Measurements from ENCODE around the gene FMO2.
A peak's percentile ranks its signal among the peaks of the same experiment; 100 is the strongest.

The FMO2 gene

DNA sequence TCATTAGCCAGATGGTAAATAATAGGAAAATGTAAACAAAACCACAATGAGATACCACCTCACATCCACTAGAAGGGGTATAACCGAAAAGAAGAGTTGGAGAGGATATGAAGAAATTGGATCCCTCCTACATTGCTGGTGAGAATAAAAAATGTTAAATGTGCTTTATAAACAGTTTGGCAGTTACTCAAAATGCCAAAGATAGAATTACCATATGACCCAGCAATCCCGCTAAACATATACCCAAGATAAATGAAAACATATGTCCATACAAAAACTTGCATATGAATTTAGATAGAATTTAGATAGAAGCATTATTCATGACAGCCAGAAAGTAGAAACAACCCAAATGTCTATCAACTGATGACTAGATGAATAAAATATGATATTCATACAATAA is 4.4 kb upstream of the FMO2 start:
- TF ChIP-seq TAF1 (IDR thresholded peaks at IDR 0.05; ENCODE audit: low read depth), result no peak

DNA sequence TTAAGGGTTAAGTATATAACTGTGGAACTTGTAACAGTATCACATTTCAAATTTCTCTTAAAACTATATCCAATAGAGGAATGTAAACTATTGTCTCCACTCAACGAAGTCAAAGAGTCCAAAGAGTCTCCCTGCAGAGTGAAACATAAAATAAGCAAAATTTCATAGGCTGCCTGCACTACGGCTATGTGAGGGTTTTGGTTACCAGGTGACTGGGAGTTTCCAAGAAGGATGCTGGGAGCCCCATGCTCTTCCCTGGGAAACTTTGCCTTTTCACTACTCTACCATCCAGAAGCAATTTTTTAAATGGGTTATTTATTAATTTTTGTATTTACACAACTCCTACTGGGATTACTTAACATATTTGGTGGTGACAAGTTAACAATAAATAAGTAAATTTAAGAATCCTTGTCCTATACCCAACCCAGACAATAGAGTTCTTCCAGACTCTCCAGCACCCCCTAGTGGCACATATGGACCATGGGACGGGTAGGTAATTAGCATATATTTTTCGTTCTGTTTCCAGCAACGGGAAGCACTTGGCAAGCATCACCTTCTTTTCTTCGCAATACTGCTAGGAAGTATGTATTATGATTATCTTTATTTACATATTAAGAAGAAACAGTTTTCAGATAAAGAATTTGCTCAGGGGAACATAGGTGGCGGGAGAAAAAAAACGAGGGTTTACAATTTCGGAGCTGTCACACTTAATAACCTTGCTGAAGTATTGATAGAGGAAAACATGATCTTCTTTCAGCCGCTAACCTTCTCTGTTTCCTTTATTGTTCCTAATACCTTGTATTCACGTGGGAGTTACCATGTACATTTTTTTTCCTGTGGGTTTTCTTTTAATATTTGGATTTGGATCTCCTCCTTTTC is 3.5 kb downstream of the FMO2 start:
- TF ChIP-seq RAD21 (IDR thresholded peaks at IDR 0.05; ENCODE audit: low read depth), result peak; percentile 53
- TF ChIP-seq, protein P1, sequence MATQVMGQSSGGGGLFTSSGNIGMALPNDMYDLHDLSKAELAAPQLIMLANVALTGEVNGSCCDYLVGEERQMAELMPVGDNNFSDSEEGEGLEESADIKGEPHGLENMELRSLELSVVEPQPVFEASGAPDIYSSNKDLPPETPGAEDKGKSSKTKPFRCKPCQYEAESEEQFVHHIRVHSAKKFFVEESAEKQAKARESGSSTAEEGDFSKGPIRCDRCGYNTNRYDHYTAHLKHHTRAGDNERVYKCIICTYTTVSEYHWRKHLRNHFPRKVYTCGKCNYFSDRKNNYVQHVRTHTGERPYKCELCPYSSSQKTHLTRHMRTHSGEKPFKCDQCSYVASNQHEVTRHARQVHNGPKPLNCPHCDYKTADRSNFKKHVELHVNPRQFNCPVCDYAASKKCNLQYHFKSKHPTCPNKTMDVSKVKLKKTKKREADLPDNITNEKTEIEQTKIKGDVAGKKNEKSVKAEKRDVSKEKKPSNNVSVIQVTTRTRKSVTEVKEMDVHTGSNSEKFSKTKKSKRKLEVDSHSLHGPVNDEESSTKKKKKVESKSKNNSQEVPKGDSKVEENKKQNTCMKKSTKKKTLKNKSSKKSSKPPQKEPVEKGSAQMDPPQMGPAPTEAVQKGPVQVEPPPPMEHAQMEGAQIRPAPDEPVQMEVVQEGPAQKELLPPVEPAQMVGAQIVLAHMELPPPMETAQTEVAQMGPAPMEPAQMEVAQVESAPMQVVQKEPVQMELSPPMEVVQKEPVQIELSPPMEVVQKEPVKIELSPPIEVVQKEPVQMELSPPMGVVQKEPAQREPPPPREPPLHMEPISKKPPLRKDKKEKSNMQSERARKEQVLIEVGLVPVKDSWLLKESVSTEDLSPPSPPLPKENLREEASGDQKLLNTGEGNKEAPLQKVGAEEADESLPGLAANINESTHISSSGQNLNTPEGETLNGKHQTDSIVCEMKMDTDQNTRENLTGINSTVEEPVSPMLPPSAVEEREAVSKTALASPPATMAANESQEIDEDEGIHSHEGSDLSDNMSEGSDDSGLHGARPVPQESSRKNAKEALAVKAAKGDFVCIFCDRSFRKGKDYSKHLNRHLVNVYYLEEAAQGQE (IDR thresholded peaks at IDR 0.05; ENCODE audit: low read depth), result no peak

DNA sequence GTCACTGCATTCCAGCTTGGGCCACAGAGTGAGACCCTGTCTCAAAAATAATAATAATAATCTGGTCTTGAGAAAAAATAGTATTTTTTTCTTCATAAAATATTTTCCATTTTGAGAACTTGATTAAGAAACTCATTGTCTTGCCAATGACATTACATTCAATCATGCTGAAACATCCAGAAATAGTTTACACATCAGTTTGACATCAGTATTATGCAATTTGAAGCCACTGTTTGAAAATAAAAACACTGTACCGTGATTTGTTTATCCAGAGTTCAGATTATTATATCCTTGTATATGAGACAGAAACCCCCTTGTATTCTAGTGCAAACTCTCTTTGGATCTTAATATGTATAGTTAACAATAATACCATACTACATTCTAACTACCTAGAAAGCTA is 6.9 kb downstream of the FMO2 start:
- TF ChIP-seq, protein P2, sequence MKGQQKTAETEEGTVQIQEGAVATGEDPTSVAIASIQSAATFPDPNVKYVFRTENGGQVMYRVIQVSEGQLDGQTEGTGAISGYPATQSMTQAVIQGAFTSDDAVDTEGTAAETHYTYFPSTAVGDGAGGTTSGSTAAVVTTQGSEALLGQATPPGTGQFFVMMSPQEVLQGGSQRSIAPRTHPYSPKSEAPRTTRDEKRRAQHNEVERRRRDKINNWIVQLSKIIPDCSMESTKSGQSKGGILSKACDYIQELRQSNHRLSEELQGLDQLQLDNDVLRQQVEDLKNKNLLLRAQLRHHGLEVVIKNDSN (IDR thresholded peaks at IDR 0.05), result no peak
- TF ChIP-seq ZBTB7A (IDR thresholded peaks at IDR 0.05; ENCODE audit: low read depth) (no peak), EGR1 (IDR thresholded peaks at IDR 0.05) (no peak), RAD21 (IDR thresholded peaks at IDR 0.05; ENCODE audit: low read depth) (no peak), TCF12 (IDR thresholded peaks at IDR 0.05; ENCODE audit: low read depth) (no peak), EP300 (IDR thresholded peaks at IDR 0.05; ENCODE audit: borderline replicate concordance) (no peak), FOXM1 (IDR thresholded peaks at IDR 0.05; ENCODE audit: borderline replicate concordance, low read depth) (no peak), YY1 (IDR thresholded peaks at IDR 0.05; ENCODE audit: low read depth) (no peak), CREB1 (IDR thresholded peaks at IDR 0.05; ENCODE audit: low read depth) (no peak), TAF1 (IDR thresholded peaks at IDR 0.05; ENCODE audit: low read depth) (no peak), TEAD4 (IDR thresholded peaks at IDR 0.05) (no peak), CEBPB (IDR thresholded peaks at IDR 0.05) (no peak), NFIC (IDR thresholded peaks at IDR 0.05) (no peak)
- TF ChIP-seq, protein P1 (IDR thresholded peaks at IDR 0.05; ENCODE audit: low read depth), result no peak
- TF ChIP-seq, protein P3, sequence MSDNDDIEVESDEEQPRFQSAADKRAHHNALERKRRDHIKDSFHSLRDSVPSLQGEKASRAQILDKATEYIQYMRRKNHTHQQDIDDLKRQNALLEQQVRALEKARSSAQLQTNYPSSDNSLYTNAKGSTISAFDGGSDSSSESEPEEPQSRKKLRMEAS (IDR thresholded peaks at IDR 0.05), result no peak

DNA sequence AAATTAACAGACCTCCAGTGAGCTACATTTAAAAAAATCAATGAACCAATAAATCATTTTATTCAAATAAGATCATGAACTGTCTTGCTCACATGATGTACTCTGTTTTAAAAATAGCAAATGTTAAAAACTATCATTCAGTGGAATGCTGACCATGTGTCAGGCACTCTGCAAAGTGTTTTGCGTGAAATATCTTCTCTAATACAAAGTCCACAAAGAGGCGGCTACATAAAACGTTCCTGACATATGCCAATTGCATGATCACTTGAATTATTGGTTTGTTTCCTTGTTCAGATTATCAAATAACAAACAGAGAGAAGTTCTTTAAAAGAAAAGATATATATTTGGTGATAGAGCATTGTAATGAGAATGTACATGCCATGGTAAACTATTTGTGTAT is 10.7 kb downstream of the FMO2 start:
- TF ChIP-seq, protein P2 (IDR thresholded peaks at IDR 0.05), result no peak
- no peak for TF ChIP-seq ZBTB7A (IDR thresholded peaks at IDR 0.05; ENCODE audit: low read depth)
- no peak for TF ChIP-seq RAD21 (IDR thresholded peaks at IDR 0.05; ENCODE audit: low read depth)
- TF ChIP-seq, protein P1 (IDR thresholded peaks at IDR 0.05; ENCODE audit: low read depth), result no peak
- TF ChIP-seq EGR1 (IDR thresholded peaks at IDR 0.05), result no peak
- no peak for TF ChIP-seq TCF12 (IDR thresholded peaks at IDR 0.05; ENCODE audit: low read depth)
- no peak for TF ChIP-seq CREB1 (IDR thresholded peaks at IDR 0.05; ENCODE audit: low read depth)
- TF ChIP-seq NFIC (IDR thresholded peaks at IDR 0.05), result no peak
- TF ChIP-seq, protein P3 (IDR thresholded peaks at IDR 0.05), result no peak
- TF ChIP-seq YY1 (IDR thresholded peaks at IDR 0.05; ENCODE audit: low read depth), result no peak
- no peak for TF ChIP-seq CEBPB (IDR thresholded peaks at IDR 0.05)
- TF ChIP-seq TEAD4 (IDR thresholded peaks at IDR 0.05), result no peak
- TF ChIP-seq FOXM1 (IDR thresholded peaks at IDR 0.05; ENCODE audit: borderline replicate concordance, low read depth), result no peak
- no peak for TF ChIP-seq EP300 (IDR thresholded peaks at IDR 0.05; ENCODE audit: borderline replicate concordance)

DNA sequence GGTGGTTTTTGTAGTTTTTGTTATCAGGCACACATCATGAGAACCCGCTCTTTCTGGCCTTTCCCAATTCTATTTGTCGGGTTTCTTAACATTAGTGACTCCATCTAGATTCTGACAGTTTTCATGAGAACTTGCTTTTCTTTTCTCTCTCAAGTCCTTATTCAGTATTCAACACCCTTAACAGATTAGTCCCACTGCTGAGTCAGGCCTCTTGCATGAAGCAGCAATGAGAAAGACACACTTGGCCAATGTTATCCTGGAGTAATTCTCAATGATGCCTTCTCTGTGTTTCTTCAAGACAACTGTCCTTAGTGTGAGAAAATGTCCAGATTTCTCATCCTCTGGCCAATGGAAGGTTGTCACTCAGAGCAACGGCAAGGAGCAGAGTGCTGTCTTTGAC is 11.3 kb downstream of the FMO2 start:
- TF ChIP-seq, protein P1 (IDR thresholded peaks at IDR 0.05; ENCODE audit: low read depth), result no peak
- TF ChIP-seq TAF1 (IDR thresholded peaks at IDR 0.05; ENCODE audit: low read depth), result no peak
- TF ChIP-seq, protein P2 (IDR thresholded peaks at IDR 0.05), result no peak
- TF ChIP-seq NFIC (IDR thresholded peaks at IDR 0.05), result no peak
- TF ChIP-seq YY1 (IDR thresholded peaks at IDR 0.05; ENCODE audit: low read depth), result no peak
- no peak for TF ChIP-seq TEAD4 (IDR thresholded peaks at IDR 0.05)
- no peak for TF ChIP-seq CREB1 (IDR thresholded peaks at IDR 0.05; ENCODE audit: low read depth)
- no peak for TF ChIP-seq EP300 (IDR thresholded peaks at IDR 0.05; ENCODE audit: borderline replicate concordance)
- TF ChIP-seq FOXM1 (IDR thresholded peaks at IDR 0.05; ENCODE audit: borderline replicate concordance, low read depth), result no peak
- no peak for TF ChIP-seq ZBTB7A (IDR thresholded peaks at IDR 0.05; ENCODE audit: low read depth)
- no peak for TF ChIP-seq RAD21 (IDR thresholded peaks at IDR 0.05; ENCODE audit: low read depth)
- TF ChIP-seq EGR1 (IDR thresholded peaks at IDR 0.05), result no peak
- TF ChIP-seq, protein P3 (IDR thresholded peaks at IDR 0.05), result no peak
- TF ChIP-seq CEBPB (IDR thresholded peaks at IDR 0.05), result no peak
